Measurements from ENCODE around the gene NCDN.

NCDN gene

GRCh38 chr1:35590476-35591040 is 33.0 kb downstream of the NCDN start:
- no peak for DNase-seq (ENCODE audit: low read depth)

GRCh38 chr1:35591211-35591610 is 33.6 kb downstream of the NCDN start:
- DNase-seq (ENCODE audit: low read depth): no peak

- no peak for DNase-seq (ENCODE audit: low read depth)
These were observed 35.6 kb downstream of the NCDN start for GRCh38 chr1:35592991-35593769.

- DNase-seq (ENCODE audit: low read depth): no peak
These were observed 36.6 kb downstream of the NCDN start for GRCh38 chr1:35594005-35594760.

- no peak for DNase-seq (ENCODE audit: low read depth)
These were observed 38.1 kb downstream of the NCDN start for GRCh38 chr1:35595684-35596083.

GRCh38 chr1:35597870-35598269 is 40.3 kb downstream of the NCDN start:
- DNase-seq (ENCODE audit: low read depth): no peak

GRCh38 chr1:35598895-35599294 is 41.3 kb downstream of the NCDN start:
- DNase-seq (ENCODE audit: low read depth): no peak

- no peak for DNase-seq (ENCODE audit: low read depth)
These were observed 41.8 kb downstream of the NCDN start for GRCh38 chr1:35599411-35599810.

- DNase-seq (ENCODE audit: low read depth): no peak
These were observed 43.0 kb downstream of the NCDN start for GRCh38 chr1:35600593-35600992.

GRCh38 chr1:35603468-35603867 is 45.9 kb downstream of the NCDN start:
- no peak for DNase-seq (ENCODE audit: low read depth)

- DNase-seq (ENCODE audit: low read depth): no peak
These were observed 46.3 kb downstream of the NCDN start for GRCh38 chr1:35603941-35604340.

GRCh38 chr1:35605071-35605866 is 47.7 kb downstream of the NCDN start:
- DNase-seq (ENCODE audit: low read depth): no peak

GRCh38 chr1:35605867-35606182 is 48.2 kb downstream of the NCDN start:
- no peak for DNase-seq (ENCODE audit: low read depth)

GRCh38 chr1:35611655-35612054 is 54.1 kb downstream of the NCDN start:
- DNase-seq (ENCODE audit: low read depth): no peak

- DNase-seq (ENCODE audit: low read depth): no peak
These were observed 57.8 kb downstream of the NCDN start for GRCh38 chr1:35615440-35615839.
